ENCODE data around the gene XRCC1. TPM values are rescaled to one million over a fixed set of nuclear protein-coding genes. Genes with fewer than 3 reads are reported as not detected.

The XRCC1 gene
- total RNA-seq, 1 experiment from 2014 or later, result 38.0 TPM

- no peaks in the 10 kb centered on the region for H3K4me1 ChIP-seq (ENCODE audit: insufficient read depth, low read length)
- H3K27ac ChIP-seq (ENCODE audit: insufficient read length, low read depth, low read length), result no peak overlapping the region
- no CpG with 5 or more reads among the region's 5 CpGs for WGBS (ENCODE audit: extremely low coverage, insufficient read length, low lambda C conversion rate)
- peak overlapping the region in 1 of 2 experiments; percentile 61; a peak in 2 of 5 replicates for H3K4me3 Mint-ChIP-seq
- H2AFZ ChIP-seq (ENCODE audit: low read length), result no peak overlapping the region
- no peak for DNase-seq
- H3K4me2 ChIP-seq (ENCODE audit: insufficient read depth, insufficient read length, low read length), result no peak overlapping the region
- no peak overlapping the region for H2BK120ac ChIP-seq (ENCODE audit: low read depth, low read length, poor library complexity, severe bottlenecking)
- H2BK5ac ChIP-seq (ENCODE audit: insufficient read length, low read length), result no peak overlapping the region
- H3K79me2 ChIP-seq (ENCODE audit: insufficient read depth, low read length), result no peaks in the 10 kb centered on the region
- H2BK12ac ChIP-seq (ENCODE audit: insufficient read length, low read depth, low read length), result no peak overlapping the region
- H3K4me1 Mint-ChIP-seq, result peaks cover 12 to 23% of the 10 kb centered on the region in 2 experiments
- peaks cover 21% of the 10 kb centered on the region for H3K23me2 ChIP-seq (ENCODE audit: insufficient read length, low read depth, low read length, poor library complexity, severe bottlenecking)
- no peaks in the 10 kb centered on the region for H3K79me1 ChIP-seq (ENCODE audit: insufficient read depth, low read depth, low read length, poor library complexity, severe bottlenecking)
- H3K14ac ChIP-seq (ENCODE audit: insufficient read depth, low read length), result no peak overlapping the region
- no peak overlapping the region for H3T11ph ChIP-seq (ENCODE audit: low read length)
- H2AK5ac ChIP-seq (ENCODE audit: insufficient read length, low read length), result no peak overlapping the region
- no peak overlapping the region for H4K91ac ChIP-seq (ENCODE audit: insufficient read length, low read depth, low read length)
- H3K56ac ChIP-seq (ENCODE audit: insufficient read length, low read depth, low read length), result no peak overlapping the region
- TF ChIP-seq CTCF (conservative IDR thresholded peaks at IDR 0.05), result no peak
- no peak overlapping the region for H4K5ac ChIP-seq (ENCODE audit: insufficient read length, low read depth, low read length)
- no peaks in the 10 kb centered on the region for H3K9me3 ChIP-seq (ENCODE audit: control insufficient read depth, low read depth, low read length)
- H4K8ac ChIP-seq (replicated peaks; ENCODE audit: insufficient read length, low read depth, low read length), result no peak overlapping the region
- peaks cover 12% of the 10 kb centered on the region for H3K27me3 Mint-ChIP-seq (ENCODE audit: low read depth)
- H3K9ac ChIP-seq (ENCODE audit: extremely low read depth, insufficient read length, low read length), result no peak overlapping the region
- H3K36me3 Mint-ChIP-seq (ENCODE audit: insufficient read depth in 1 of 3, low read depth in 3 of 3), result peaks cover 11 to 14% (median 14%) of the 10 kb centered on the region in 3 experiments; a peak in 6 of 7 replicates
- no peak overlapping the region for H3K23ac ChIP-seq (ENCODE audit: insufficient read length, low read depth, low read length)
- no peaks in the 10 kb centered on the region for H4K20me1 ChIP-seq (ENCODE audit: control insufficient read depth, insufficient read depth, insufficient read length)
- no peak overlapping the region for H3K27ac Mint-ChIP-seq
- H3K27me3 ChIP-seq (ENCODE audit: insufficient read depth, low read length), result peaks cover 4% of the 10 kb centered on the region; the same call in 1 of the 2 replicates
- no peak overlapping the region for H2BK15ac ChIP-seq (ENCODE audit: low read depth, low read length)
- no peaks in the 10 kb centered on the region; a peak in 1 of 5 replicates for H3K9me3 Mint-ChIP-seq
- H3K18ac ChIP-seq (ENCODE audit: insufficient read length, low read depth, low read length), result no peak overlapping the region
- no peak overlapping the region for H2BK20ac ChIP-seq (ENCODE audit: low read depth, low read length, poor library complexity, severe bottlenecking)
- no peak overlapping the region for H3K4ac ChIP-seq (ENCODE audit: low read depth, low read length)
These were observed 69.4 kb downstream of the XRCC1 start for GRCh38 chr19:43505941-43506340.

Data from H9 (cell line).